ENCODE data around the gene SMG1.
"Not testable (repeated sequence)": the region's sequence is repeated elsewhere in the genome, so short reads cannot be mapped to it uniquely, and the experiment has no call there.

SMG1 gene

GRCh38 chr16:18925986-18926865, at the start of gene SMG1:
Gene SMG1 (minus strand): TSS chr16:18926408. CDS start chr16:18926041, 367 bp downstream.
- DNase-seq (ENCODE audit: low spot score): peak; percentile 100

DNA sequence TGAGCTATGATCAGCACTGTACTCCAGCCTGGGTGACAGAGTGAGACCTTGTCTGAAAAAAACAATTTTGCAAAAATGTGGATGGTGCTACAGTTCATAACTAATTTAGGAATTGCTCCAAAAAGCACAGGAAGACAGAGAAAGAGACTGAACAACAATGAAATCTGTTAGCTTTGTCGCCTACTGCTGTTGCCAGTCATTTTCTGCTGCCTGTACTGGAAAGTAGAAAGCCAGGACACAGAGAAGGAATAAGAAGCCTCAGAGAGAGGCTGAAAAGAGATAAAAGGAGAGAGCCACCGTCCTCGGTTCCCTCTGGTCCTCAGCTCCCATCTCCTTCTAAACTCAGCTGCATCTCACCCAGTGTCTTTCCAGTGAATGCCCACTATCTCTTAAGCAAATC, 48.9 kb upstream of the SMG1 start:
- no peak for DNase-seq (ENCODE audit: low spot score)

- DNase-seq (ENCODE audit: low spot score): no peak
Observed at GRCh38 chr16:18969855-18970240, 43.6 kb upstream of the SMG1 start.

DNA sequence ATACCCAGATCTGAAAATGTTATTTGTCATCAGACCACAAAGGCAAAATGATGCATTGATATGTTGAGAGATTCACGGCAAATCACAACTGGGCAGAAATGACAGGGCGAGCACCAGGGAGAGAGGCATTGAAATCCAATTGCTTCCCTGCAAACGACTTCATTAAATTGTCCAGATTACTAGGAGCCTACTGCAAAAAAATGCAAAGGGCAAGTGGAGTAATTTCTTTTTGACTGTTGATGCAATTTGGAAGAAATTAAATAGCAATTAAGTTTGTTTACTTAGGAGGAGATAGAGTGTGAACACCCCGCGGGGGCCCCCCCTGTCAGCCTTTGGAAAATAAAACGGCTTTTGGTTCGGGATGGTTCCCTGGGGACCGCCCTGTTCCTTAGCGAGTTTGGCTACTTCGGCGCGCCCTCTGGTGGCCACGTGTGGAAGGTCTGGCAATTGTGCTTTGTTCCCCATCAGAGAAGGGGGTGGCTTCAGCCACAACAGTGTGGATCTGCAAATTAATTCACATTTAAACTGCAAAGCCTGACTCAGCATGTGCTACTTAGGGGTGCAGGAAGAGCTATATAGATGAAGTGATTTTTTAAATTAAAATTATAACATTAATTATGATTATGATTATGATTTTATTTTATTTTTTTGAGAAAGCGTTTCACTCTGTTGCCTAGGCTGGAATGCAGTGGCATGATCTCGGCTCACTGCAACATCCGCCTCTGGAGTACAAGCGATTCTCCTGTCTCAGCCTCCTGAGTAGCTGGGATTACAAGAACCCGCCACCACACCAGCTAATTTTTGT, 43.0 kb upstream of the SMG1 start:
- peak; percentile 71 for DNase-seq (ENCODE audit: low spot score)

GRCh38 chr16:18966791-18967190, 40.6 kb upstream of the SMG1 start:
- no peak for DNase-seq (ENCODE audit: low spot score)

- no peak for DNase-seq (ENCODE audit: low spot score)
Observed at GRCh38 chr16:18965555-18965954, 39.3 kb upstream of the SMG1 start.

- peak; percentile 56 for DNase-seq (ENCODE audit: low spot score)
Observed at GRCh38 chr16:18959031-18959505, 32.9 kb upstream of the SMG1 start.

GRCh38 chr16:18958621-18959029, 32.4 kb upstream of the SMG1 start:
- peak; percentile 4 for DNase-seq (ENCODE audit: low spot score)

DNA sequence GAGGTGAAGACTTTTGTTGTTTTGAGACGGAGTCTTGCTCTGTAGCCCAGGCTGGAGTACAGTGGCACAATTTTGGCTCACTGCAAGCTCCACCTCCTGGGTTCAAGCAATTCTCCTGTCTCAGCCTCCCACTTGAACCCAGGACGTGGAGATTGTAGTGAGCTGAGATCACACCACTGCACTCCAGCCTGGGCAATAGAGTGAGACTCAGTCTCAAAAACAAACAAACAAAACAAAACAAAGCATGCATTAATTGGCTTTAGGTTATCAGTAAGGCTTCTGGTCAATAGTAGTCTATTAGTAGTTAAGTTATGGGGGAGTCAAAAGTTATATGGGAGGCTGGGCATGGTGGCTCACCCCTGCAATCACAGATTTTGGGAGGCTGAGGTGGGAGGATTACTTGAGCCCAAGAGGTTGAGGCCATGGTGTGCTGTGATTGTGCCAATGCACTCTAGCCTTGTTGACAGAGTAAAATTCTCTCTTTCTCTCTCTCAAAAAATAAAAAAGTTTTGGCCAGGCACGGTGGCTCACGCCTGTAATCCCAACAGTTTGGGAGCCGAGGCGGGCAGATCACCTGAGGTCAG, 30.5 kb upstream of the SMG1 start:
- DNase-seq (ENCODE audit: low spot score): not testable (repeated sequence)

GRCh38 chr16:18955874-18956580, 29.8 kb upstream of the SMG1 start:
- DNase-seq (ENCODE audit: low spot score): not testable (repeated sequence)

DNA sequence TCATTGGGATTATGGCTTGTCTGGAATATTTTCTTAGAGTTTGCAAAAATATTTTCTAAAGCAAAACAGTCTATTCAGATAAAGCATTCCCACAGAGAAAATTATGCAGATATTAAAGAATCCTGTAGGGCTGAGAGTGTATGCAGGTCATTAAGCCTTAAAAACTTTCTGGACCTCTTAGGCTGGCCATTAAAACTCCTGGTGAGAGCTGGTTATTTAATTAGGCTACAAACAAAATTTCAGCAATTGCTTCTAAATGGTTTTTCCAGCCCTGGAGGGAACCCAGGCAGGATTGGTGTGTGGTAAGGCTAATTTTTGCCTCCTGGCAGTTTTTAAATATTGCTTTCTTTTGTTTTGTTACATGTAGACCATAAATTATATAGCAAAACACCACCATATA, 27.3 kb upstream of the SMG1 start:
- no peak for DNase-seq (ENCODE audit: low spot score)

GRCh38 chr16:18950469-18951185, 24.4 kb upstream of the SMG1 start:
- DNase-seq (ENCODE audit: low spot score): no peak

DNA sequence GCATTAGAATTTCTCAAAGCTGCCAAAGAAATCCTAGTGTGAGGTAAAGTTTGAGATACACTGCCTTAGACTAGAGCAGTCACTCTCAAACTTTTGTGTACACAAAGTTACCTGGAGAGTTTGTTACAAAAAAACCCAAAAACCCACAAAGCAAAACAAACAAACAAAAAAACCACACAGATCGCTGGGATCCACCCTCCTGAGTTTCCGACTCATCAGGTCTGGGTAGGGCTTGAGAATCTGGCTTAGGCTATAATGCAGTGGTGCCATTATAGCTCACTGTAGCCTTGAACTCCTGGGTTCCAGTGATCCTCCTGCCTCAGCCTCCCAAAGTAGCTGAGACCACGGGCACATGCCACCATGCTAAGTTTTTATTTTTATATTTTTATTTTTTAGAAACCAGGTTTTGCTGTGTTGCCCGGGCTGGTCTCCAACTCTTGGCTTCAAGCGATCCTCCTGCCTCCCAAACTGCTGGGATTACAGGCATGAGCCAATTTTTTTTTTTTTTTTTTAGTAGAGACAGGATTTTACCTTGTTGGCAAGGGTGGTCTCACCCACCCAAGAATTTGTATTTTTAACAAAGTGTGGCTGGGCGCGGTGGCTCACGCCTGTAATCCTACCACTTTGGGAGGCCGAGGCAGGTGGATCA, 22.3 kb upstream of the SMG1 start:
- no peak for DNase-seq (ENCODE audit: low spot score)

GRCh38 chr16:18945233-18945632, 19.0 kb upstream of the SMG1 start:
- no peak for DNase-seq (ENCODE audit: low spot score)

DNA sequence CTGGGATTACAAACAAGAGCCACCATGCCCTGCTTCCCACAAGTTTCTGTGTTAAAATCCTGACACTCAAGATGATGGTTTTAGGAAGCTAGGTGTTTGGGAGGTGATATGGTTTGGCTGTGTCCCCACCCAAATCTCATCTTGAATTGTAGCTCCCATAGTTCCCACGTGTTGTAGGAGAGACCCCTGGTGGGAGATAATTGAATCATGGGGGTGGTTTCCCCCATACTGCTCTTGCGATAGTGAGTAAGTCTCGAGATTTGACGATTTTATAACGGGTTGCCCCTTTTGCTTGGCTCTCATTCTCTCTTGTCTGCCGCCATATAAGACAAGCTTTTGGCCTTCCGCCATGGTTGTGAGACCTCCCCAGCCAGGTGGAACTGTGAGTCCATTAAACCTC, 17.2 kb upstream of the SMG1 start:
- no peak for DNase-seq (ENCODE audit: low spot score)

- DNase-seq (ENCODE audit: low spot score): no peak
Observed at GRCh38 chr16:18942061-18942460, 15.9 kb upstream of the SMG1 start.

- no peak for DNase-seq (ENCODE audit: low spot score)
Observed at GRCh38 chr16:18941471-18941870, 15.3 kb upstream of the SMG1 start.

- DNase-seq (ENCODE audit: low spot score): no peak
Observed at GRCh38 chr16:18938986-18939385, 12.8 kb upstream of the SMG1 start.

DNA sequence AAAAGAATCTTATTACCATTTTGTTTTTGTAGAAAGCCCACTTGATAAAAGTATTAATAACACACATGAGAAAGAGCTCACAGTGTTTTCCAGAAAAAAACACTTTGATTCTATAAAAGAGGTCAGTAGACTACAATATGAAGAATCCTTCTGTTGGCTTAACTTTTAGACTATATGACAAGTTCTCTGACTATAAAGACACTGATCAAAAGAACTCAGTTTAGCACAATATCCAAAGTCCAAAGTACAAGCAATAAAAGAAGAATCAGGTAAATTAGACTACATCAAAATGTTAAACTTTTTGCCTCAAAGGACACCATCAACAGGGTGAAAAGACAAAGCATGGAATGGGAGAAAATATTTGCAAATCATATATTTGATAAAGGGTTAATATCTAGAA, 11.2 kb upstream of the SMG1 start:
- DNase-seq (ENCODE audit: low spot score): no peak

- DNase-seq (ENCODE audit: low spot score): no peak
Observed at GRCh38 chr16:18936727-18937340, 10.6 kb upstream of the SMG1 start.
